ENCODE results near the gene GAB1.

Gene GAB1

GRCh38 chr4:143482840-143483239 is 146.2 kb downstream of the GAB1 start:
- TF ChIP-seq TSHZ2 (CRISPR knock-in tag; IDR thresholded peaks at IDR 0.05) (no peak), CSDC2 (CRISPR knock-in tag; IDR thresholded peaks at IDR 0.05) (no peak), PATZ1 (CRISPR knock-in tag; IDR thresholded peaks at IDR 0.05; ENCODE audit: borderline replicate concordance) (no peak), ZNF565 (CRISPR knock-in tag; conservative IDR thresholded peaks at IDR 0.05; ENCODE audit: low read depth) (no peak), CSRNP3 (CRISPR knock-in tag; IDR thresholded peaks at IDR 0.05) (no peak), TOX (CRISPR knock-in tag; IDR thresholded peaks at IDR 0.05; ENCODE audit: borderline replicate concordance) (no peak), OSR1 (CRISPR knock-in tag; IDR thresholded peaks at IDR 0.05) (no peak), GLIS3 (CRISPR knock-in tag; IDR thresholded peaks at IDR 0.05) (no peak), ESRRG (CRISPR knock-in tag; IDR thresholded peaks at IDR 0.05) (no peak), CREB5 (CRISPR knock-in tag; IDR thresholded peaks at IDR 0.05; ENCODE audit: low read depth) (no peak), ARNTL (CRISPR knock-in tag; IDR thresholded peaks at IDR 0.05; ENCODE audit: borderline replicate concordance, low read depth) (no peak), ZC3H10 (CRISPR knock-in tag; IDR thresholded peaks at IDR 0.05) (no peak), ZFP30 (CRISPR knock-in tag; IDR thresholded peaks at IDR 0.05) (no peak), ISL1 (CRISPR knock-in tag; IDR thresholded peaks at IDR 0.05) (no peak), RARB (CRISPR knock-in tag; IDR thresholded peaks at IDR 0.05) (no peak), PPARA (CRISPR knock-in tag; IDR thresholded peaks at IDR 0.05; ENCODE audit: borderline replicate concordance) (no peak), ZNF8 (CRISPR knock-in tag; IDR thresholded peaks at IDR 0.05) (no peak), TCF4 (CRISPR knock-in tag; IDR thresholded peaks at IDR 0.05; ENCODE audit: borderline replicate concordance) (no peak), BACH2 (CRISPR knock-in tag; IDR thresholded peaks at IDR 0.05; ENCODE audit: borderline replicate concordance) (no peak), ZNF70 (CRISPR knock-in tag; IDR thresholded peaks at IDR 0.05) (no peak)
- ATAC-seq: peak; percentile 71

- TF ChIP-seq ZNF565 (CRISPR knock-in tag; conservative IDR thresholded peaks at IDR 0.05; ENCODE audit: low read depth) (no peak), ESRRG (CRISPR knock-in tag; IDR thresholded peaks at IDR 0.05) (no peak), ZNF70 (CRISPR knock-in tag; IDR thresholded peaks at IDR 0.05) (no peak), GLIS3 (CRISPR knock-in tag; IDR thresholded peaks at IDR 0.05) (no peak), BACH2 (CRISPR knock-in tag; IDR thresholded peaks at IDR 0.05; ENCODE audit: borderline replicate concordance) (no peak), ZFP30 (CRISPR knock-in tag; IDR thresholded peaks at IDR 0.05) (no peak), TSHZ2 (CRISPR knock-in tag; IDR thresholded peaks at IDR 0.05) (no peak), PATZ1 (CRISPR knock-in tag; IDR thresholded peaks at IDR 0.05; ENCODE audit: borderline replicate concordance) (no peak), ZFP3 (CRISPR knock-in tag; IDR thresholded peaks at IDR 0.05) (no peak), SNAI2 (CRISPR knock-in tag; IDR thresholded peaks at IDR 0.05) (no peak), ZNF8 (CRISPR knock-in tag; IDR thresholded peaks at IDR 0.05) (no peak), TOX (CRISPR knock-in tag; IDR thresholded peaks at IDR 0.05; ENCODE audit: borderline replicate concordance) (no peak), ZC3H10 (CRISPR knock-in tag; IDR thresholded peaks at IDR 0.05) (no peak)
- ATAC-seq: no peak
Observed at GRCh38 chr4:143486314-143486713, 149.6 kb downstream of the GAB1 start.
